ENCODE results near the gene POTEB3.
"Not testable (repeated sequence)": the region's sequence is repeated elsewhere in the genome, so short reads cannot be mapped to it uniquely, and the experiment has no call there.

- not testable (repeated sequence) for TF ChIP-seq CTCF, POLR2A (IDR thresholded peaks at IDR 0.05)
Observed at GRCh38 chr15:21368625-21369024, 71.7 kb downstream of the POTEB3 start.
